C4-2B (cell line): ENCODE results near the gene TTN.

ENCODE experiments used
- H3K27ac ChIP-seq: fragments of 450-650 bp; 2 replicates; pipeline ENCODE4 v1.5.1; 2017
- ZFX ChIP-seq: fragments of 450-650 bp; IDR thresholded peaks from 2 replicates; pipeline ENCODE4 v1.6.1; 2017
- TF ChIP-seq, protein P1 (sequence below): fragments of 450-650 bp; conservative IDR thresholded peaks from 2 replicates; pipeline ENCODE4 v1.5.1; 2017; ENCODE audit warnings: mild to moderate bottlenecking

Gene TTN

DNA sequence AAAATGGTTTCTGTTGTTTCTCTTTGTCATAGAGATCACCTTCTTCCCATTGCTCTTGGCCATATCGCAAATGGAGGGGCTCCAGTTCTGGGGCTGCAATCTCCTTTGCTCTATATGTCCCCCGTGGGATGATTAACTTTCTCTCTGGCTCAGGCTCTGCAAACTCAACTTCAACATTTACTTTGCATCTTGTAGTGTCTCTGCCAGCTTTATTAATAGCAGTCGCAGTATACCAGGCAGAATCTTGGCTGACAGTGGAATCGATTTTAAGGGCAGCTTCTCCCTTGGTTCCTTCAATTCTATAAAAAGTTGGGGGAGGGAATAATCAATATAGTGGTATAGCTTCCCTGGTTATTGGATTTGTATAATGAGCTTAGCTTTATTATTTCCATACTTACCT, 30.5 kb downstream of the TTN start:
- TF ChIP-seq, protein P1, sequence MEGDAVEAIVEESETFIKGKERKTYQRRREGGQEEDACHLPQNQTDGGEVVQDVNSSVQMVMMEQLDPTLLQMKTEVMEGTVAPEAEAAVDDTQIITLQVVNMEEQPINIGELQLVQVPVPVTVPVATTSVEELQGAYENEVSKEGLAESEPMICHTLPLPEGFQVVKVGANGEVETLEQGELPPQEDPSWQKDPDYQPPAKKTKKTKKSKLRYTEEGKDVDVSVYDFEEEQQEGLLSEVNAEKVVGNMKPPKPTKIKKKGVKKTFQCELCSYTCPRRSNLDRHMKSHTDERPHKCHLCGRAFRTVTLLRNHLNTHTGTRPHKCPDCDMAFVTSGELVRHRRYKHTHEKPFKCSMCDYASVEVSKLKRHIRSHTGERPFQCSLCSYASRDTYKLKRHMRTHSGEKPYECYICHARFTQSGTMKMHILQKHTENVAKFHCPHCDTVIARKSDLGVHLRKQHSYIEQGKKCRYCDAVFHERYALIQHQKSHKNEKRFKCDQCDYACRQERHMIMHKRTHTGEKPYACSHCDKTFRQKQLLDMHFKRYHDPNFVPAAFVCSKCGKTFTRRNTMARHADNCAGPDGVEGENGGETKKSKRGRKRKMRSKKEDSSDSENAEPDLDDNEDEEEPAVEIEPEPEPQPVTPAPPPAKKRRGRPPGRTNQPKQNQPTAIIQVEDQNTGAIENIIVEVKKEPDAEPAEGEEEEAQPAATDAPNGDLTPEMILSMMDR = no peak
- no peak for TF ChIP-seq ZFX
- H3K27ac ChIP-seq = no peak overlapping the region

DNA sequence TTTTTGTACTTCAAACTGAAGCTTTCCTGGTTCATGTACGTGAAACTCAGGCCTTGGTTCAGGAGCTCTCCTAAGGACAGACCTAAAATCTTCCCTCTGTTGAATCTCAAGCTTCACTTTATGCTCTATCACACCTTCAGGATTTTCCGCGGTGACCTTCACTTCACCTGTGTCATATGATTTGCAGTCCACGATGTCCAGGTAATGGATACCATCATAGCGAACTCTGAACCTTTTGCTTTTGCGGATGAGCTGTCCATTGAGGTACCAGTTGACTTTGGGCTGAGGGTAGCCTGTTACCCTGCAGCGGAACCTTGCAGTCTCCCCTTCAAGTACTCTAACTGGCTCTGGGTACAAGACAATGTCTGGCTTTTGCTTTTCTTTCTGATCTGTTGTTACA, 31.2 kb downstream of the TTN start:
- TF ChIP-seq, protein P1 = no peak
- TF ChIP-seq ZFX = no peak
- no peak overlapping the region for H3K27ac ChIP-seq

DNA sequence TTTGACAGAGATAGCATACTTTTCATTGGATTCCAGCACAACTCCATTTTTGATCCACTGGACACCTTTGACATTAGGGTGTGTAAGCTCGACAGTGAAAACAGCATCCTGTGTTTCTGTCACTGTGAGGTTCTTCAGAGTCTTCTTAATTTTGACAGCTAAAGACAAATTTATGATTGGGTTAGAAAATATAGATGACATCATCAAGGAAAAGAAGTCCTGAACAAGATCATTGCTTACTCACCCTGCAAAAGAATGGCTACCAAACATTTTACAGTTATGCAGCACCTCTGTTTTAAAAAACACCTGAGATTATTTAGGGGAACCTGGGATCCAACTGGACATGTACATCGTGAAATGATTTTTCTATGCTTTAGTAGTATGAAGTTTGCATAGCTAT, 36.7 kb downstream of the TTN start:
- no peak overlapping the region for H3K27ac ChIP-seq
- TF ChIP-seq, protein P1 = no peak
- no peak for TF ChIP-seq ZFX

DNA sequence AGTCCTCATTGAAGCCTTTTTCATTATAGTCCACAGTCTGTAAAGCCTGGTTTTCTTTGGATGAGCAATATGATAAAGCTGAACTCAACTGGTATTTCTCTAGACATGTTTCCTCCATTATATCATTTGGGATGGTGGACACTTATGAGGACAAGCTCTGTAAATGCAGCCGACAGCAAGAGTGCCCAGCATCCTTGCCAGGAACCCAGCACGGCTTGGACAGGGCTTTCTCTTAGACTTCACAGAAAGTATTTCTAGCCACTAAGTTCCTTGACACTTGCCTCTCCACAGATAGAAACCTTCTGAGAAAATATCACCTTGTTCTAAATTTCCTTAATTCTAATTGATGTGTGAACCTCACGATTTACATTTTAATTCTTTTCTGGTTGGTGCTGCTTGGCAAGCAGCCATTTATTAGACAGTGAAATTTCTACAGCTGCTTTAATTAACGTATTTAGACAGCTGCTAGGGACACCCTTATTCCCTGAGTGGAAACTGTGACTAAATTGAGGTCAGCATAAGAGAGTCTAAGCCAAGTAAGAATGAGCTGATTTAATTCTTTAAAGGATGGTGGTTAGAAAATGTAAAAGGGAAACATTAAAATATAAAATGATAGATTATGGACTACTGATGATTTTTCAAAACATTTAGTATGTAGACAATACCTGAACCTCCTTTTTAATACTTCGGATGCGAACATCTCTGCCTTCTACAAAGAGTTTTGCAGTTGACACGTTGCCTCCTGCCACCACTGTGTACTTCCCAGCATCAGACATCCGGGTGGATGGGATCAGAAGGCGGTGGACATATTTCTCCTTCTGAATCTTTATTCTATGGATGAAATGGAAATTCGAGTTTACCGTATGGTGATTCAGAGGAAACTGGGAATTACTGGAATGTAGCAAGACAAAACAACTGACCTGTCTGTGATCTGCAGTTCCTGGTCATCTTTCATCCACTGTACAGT, 39.8 kb downstream of the TTN start:
- no peak overlapping the region for H3K27ac ChIP-seq
- TF ChIP-seq, protein P1 = no peak
- no peak for TF ChIP-seq ZFX

DNA sequence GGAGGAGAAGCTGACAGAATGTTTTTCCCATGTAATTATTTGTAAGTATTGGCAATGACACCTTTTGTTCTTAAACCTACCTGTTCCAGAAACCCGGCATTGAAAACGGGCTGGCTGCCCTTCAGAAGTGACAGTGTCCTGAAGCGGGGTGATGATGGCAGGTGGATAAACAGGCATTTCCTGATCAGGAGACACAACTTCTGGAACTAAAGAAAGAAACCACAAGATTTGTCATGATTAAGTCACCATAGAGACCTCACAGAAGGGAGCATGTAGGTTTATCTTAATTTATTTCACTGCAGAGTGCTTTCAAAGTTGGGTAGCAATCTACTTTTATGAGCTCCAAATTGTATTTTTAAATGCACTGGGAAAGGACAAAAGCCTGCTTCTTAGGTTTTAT, 43.1 kb downstream of the TTN start:
- TF ChIP-seq ZFX = no peak
- TF ChIP-seq, protein P1 = no peak
- H3K27ac ChIP-seq = peak overlapping the region; percentile 45; the same call in 1 of the 2 replicates

DNA sequence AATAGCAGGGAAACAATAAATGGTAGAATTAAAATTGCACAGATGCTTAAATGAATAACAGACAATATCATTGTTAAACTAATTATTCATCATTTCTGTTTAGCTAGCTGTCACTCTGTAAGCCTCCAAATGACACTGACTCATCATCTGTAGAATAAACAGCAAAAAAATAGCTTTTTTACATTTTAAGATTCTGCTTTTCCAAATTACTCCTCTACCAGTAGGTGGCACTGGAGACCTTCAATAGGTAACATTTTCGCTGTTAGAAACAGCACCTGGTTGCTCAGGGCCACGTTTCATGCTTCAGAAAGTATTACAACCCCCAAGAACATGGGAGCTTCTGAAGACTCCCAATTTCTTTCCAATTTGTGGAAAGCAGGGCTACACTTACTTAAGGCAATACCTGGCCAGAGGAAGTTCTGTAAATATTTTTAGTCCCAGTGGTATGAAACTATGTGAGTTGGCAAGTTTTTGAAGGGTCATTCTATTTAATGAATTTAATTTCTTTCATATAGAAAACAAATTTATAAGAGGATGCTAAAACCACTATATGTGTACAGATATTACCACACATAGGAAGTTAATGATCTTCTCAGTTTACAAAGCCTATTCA, 45.4 kb downstream of the TTN start:
- TF ChIP-seq, protein P1 = peak; percentile 86
- TF ChIP-seq ZFX = no peak
- H3K27ac ChIP-seq = no peak overlapping the region

DNA sequence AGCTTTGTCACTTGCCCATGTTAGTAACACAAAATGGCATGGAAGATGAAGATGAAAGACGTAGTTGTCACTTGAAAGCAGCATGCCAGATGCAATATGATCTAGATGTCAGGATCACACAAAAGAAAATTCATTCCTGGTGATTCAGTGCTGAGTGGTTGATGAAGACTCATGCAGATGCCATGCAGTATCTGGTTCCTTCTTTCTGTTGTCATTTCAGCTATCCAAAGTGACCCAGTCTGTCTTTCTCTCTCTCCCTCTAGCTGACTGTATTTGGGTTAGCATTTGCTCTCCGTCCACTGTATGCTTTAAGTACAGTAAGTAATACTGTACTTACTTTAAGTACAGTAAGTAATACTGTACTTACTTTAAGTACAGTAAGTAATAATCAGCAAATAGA, 50.4 kb downstream of the TTN start:
- TF ChIP-seq, protein P1 = no peak
- no peak for TF ChIP-seq ZFX
- no peak overlapping the region for H3K27ac ChIP-seq
